ENCODE results near the gene ACSM4.

Gene ACSM4

GRCh38 chr12:7339675-7340074 is 35.8 kb downstream of the ACSM4 start:
- DNase-seq (ENCODE audit: low read depth in 2 of 2): no peak

GRCh38 chr12:7344833-7345606 is 41.1 kb downstream of the ACSM4 start:
- DNase-seq (ENCODE audit: low read depth in 2 of 2): no peak

- DNase-seq (ENCODE audit: low read depth in 2 of 2): no peak
Measured at GRCh38 chr12:7346551-7347225, 42.8 kb downstream of the ACSM4 start.

GRCh38 chr12:7349418-7349817 is 45.5 kb downstream of the ACSM4 start:
- DNase-seq (ENCODE audit: low read depth in 2 of 2): no peak

GRCh38 chr12:7351177-7351576 is 47.3 kb downstream of the ACSM4 start:
- DNase-seq (ENCODE audit: low read depth in 2 of 2): no peak

GRCh38 chr12:7352661-7353060 is 48.8 kb downstream of the ACSM4 start:
- no peak for DNase-seq (ENCODE audit: low read depth in 2 of 2)

GRCh38 chr12:7354529-7354928 is 50.7 kb downstream of the ACSM4 start:
- no peak for DNase-seq (ENCODE audit: low read depth in 2 of 2)

GRCh38 chr12:7361265-7361664 is 57.4 kb downstream of the ACSM4 start:
- no peak for DNase-seq (ENCODE audit: low read depth in 2 of 2)

- DNase-seq (ENCODE audit: low read depth in 2 of 2): no peak
Measured at GRCh38 chr12:7362734-7363133, 58.9 kb downstream of the ACSM4 start.

GRCh38 chr12:7369274-7369729 is 65.4 kb downstream of the ACSM4 start:
- no peak for DNase-seq (ENCODE audit: low read depth in 2 of 2)

GRCh38 chr12:7373226-7373625 is 69.4 kb downstream of the ACSM4 start:
- no peak for DNase-seq (ENCODE audit: low read depth in 2 of 2)

- DNase-seq (ENCODE audit: low read depth in 2 of 2): no peak
Measured at GRCh38 chr12:7374423-7375144, 70.7 kb downstream of the ACSM4 start.

GRCh38 chr12:7375145-7375543 is 71.3 kb downstream of the ACSM4 start:
- no peak for DNase-seq (ENCODE audit: low read depth in 2 of 2)

- no peak for DNase-seq (ENCODE audit: low read depth in 2 of 2)
Measured at GRCh38 chr12:7376196-7376595, 72.3 kb downstream of the ACSM4 start.
